GM21367 (cell line): ENCODE data around the gene SMC6.

Source experiments
- ATAC-seq: cut with Tn5 transposase; IDR thresholded peaks from one replicate; pipeline ENCODE4 v1.9.1; 2021; ENCODE audit not compliant: unreplicated experiment

SMC6 gene

GRCh38 chr2:17621781-17622180, 131.8 kb downstream of the SMC6 start:
- ATAC-seq = no peak

DNA sequence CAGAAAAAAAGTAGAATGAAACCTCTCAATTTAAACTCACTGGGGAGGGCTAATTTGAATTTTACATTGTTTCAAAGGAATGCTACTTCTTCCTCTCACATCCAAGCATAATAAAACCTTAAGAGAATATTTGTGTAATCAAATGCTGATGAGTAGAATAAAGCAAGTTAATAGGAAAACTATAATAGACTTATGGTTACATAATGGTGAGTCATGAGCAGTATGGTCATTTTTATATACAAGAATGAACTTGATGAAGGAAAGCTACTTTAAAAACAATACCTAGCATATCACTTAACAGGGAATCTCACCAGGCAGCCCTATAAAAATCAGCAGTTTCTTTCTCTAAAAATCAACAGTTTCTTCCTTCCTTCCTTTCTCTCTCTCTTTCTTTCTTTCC, 132.8 kb downstream of the SMC6 start:
- no peak for ATAC-seq

DNA sequence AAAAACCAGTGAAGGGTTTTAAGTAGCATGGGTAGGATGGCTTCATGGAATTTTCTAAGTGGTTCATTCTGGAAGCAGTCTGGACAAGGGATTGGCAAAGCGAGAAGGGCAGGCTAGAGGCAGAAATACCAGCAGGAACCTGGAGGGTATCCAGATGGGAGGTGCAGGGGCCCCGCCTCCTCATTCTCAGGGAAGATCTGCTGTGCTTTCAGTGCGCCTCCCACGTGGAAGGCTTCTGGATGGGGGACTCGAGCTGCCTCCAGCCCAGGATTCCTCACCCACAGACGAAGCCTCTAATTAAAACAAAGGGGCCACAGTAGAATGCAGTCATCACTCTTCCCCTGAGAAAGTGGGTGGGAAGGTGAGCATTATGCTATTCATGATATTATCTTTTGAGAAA, 133.3 kb downstream of the SMC6 start:
- ATAC-seq = no peak

GRCh38 chr2:17617955-17618354, 135.7 kb downstream of the SMC6 start:
- no peak for ATAC-seq

DNA sequence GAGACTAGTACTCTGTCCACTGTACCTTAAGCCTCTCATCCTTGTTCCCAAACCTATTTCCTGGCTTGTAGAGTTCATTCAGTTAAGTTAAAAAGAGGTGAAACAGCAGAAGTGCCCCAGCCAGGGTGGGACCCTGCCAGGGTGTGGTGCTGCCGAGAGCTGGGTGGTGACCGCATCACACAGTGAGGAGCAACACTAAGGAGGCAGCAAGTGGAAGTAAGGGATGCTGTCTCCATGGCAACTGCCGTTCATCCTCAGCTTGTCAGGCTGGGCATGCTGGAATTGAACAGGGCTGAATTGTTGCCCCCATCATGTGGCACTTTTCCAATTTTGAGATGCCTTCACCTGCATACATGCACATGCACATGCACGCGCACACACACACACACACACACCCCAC, 136.1 kb downstream of the SMC6 start:
- ATAC-seq = no peak

- ATAC-seq = no peak
Measured at GRCh38 chr2:17616405-17616804, 137.2 kb downstream of the SMC6 start.

GRCh38 chr2:17615728-17616351, 137.8 kb downstream of the SMC6 start:
- no peak for ATAC-seq

- ATAC-seq = no peak
Measured at GRCh38 chr2:17615147-17615546, 138.5 kb downstream of the SMC6 start.

DNA sequence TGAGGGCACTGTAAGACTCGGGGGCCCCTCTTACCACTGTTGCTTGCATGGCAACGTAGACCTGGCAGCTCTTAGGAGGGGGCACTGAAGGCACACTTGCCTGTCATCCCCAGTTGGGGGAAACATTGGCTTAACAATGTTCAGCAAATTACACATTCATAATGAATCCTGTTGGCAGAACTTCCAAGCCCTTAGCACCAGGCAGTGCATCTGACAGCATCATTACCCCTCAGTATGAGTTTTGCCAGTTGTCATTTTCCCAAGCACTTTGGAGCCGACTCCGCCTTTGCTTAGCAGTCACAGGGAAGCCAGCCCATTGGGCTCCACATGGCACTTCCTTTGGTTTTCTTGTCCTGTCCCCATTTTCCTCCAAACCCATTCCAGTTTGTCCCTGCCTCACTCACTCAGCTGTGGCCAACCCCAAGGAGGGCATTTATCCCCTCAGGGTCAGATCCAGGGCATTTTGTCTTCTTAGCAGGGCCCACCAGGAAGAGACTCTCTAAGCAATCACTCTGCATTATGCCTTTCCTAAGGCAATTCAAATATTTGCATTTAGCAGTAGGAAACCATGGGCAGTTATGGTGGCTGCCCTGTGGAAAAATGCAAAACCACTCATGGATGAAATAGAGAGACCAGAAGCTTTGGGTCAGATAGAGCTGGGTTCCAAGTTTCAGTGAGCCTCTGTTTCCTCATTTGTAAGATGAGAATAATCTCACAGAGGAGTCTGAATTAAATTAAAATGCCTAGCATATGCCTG, 139.3 kb downstream of the SMC6 start:
- ATAC-seq = no peak
